ENCODE results near the gene SCAPER. TPM values are rescaled to one million over a fixed set of nuclear protein-coding genes. Genes with fewer than 3 reads are reported as not detected.

SCAPER gene
- polyA plus RNA-seq, 2 of the 4 experiments (the other 2 are of a cell fraction), result 4.9 to 5.5 TPM

- TF ChIP-seq, protein P1, sequence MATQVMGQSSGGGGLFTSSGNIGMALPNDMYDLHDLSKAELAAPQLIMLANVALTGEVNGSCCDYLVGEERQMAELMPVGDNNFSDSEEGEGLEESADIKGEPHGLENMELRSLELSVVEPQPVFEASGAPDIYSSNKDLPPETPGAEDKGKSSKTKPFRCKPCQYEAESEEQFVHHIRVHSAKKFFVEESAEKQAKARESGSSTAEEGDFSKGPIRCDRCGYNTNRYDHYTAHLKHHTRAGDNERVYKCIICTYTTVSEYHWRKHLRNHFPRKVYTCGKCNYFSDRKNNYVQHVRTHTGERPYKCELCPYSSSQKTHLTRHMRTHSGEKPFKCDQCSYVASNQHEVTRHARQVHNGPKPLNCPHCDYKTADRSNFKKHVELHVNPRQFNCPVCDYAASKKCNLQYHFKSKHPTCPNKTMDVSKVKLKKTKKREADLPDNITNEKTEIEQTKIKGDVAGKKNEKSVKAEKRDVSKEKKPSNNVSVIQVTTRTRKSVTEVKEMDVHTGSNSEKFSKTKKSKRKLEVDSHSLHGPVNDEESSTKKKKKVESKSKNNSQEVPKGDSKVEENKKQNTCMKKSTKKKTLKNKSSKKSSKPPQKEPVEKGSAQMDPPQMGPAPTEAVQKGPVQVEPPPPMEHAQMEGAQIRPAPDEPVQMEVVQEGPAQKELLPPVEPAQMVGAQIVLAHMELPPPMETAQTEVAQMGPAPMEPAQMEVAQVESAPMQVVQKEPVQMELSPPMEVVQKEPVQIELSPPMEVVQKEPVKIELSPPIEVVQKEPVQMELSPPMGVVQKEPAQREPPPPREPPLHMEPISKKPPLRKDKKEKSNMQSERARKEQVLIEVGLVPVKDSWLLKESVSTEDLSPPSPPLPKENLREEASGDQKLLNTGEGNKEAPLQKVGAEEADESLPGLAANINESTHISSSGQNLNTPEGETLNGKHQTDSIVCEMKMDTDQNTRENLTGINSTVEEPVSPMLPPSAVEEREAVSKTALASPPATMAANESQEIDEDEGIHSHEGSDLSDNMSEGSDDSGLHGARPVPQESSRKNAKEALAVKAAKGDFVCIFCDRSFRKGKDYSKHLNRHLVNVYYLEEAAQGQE (IDR thresholded peaks at IDR 0.05), result no peak
- TF ChIP-seq, protein P2, sequence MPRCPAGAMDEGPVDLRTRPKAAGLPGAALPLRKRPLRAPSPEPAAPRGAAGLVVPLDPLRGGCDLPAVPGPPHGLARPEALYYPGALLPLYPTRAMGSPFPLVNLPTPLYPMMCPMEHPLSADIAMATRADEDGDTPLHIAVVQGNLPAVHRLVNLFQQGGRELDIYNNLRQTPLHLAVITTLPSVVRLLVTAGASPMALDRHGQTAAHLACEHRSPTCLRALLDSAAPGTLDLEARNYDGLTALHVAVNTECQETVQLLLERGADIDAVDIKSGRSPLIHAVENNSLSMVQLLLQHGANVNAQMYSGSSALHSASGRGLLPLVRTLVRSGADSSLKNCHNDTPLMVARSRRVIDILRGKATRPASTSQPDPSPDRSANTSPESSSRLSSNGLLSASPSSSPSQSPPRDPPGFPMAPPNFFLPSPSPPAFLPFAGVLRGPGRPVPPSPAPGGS (IDR thresholded peaks at IDR 0.05), result no peak
- no peak for TF ChIP-seq BHLHE40 (IDR thresholded peaks at IDR 0.05; ENCODE audit: low read depth, low read length)
These were observed 24.0 kb upstream of the SCAPER start (continued) for GRCh38 chr15:76929011-76929760.

DNA sequence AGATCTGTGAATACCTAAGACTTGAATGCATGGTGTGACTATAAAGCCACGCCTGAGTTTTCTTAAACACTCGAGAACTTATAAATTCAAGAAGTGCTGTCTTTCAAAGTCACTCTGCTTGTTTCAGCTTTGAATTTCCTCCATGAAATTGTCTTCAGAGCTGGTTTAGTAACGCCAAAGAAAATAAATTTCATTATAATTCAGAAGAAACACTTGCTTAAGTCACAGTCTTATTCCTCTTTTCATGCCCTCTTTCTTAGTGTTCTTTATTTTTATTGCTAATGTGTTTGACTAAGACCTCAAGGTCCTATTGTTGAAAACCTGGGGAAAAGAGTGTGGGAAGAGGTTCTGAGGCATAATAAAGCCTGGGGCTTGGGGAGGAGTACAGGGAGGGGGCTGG lies 23.1 kb upstream of the SCAPER start:
- FAIRE-seq (peak; percentile 18), ATAC-seq (no peak), DNase-seq (ENCODE audit: low read depth in 1 of 2, low spot score in 1 of 2) (no peak)
- TF ChIP-seq, protein P3, sequence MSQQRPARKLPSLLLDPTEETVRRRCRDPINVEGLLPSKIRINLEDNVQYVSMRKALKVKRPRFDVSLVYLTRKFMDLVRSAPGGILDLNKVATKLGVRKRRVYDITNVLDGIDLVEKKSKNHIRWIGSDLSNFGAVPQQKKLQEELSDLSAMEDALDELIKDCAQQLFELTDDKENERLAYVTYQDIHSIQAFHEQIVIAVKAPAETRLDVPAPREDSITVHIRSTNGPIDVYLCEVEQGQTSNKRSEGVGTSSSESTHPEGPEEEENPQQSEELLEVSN (IDR thresholded peaks at IDR 0.05; ENCODE audit: borderline replicate concordance, low read depth), result no peak
- no peak for TF ChIP-seq EHF (CRISPR knock-in tag; IDR thresholded peaks at IDR 0.05)
- TF ChIP-seq RCOR1 (IDR thresholded peaks at IDR 0.05; ENCODE audit: low read depth, low read length), result no peak
- TF ChIP-seq JUNB (IDR thresholded peaks at IDR 0.05), result no peak
- no peak for TF ChIP-seq ZFP36 (IDR thresholded peaks at IDR 0.05; ENCODE audit: borderline replicate concordance, partially characterized antibody)
- TF ChIP-seq, protein P2 (IDR thresholded peaks at IDR 0.05), result no peak
- H3K4me1 ChIP-seq, result peaks cover 12% of the 10 kb centered on the region
- H3K4me2 ChIP-seq, result no peak overlapping the region
- no peaks in the 10 kb centered on the region for H3K9me3 ChIP-seq
- ChIA-PET POLR2A (no interaction called here), CTCF (no interaction called here)
- no peak overlapping the region for H3K4me3 ChIP-seq
- 65% methylated on average over 3 of the region's 3 CpGs for WGBS (ENCODE audit: missing lambda C conversion rate)
- H3K27ac ChIP-seq, result no peak overlapping the region

- ATAC-seq (no peak; a peak in 1 of 6 replicates), FAIRE-seq (no peak), DNase-seq (ENCODE audit: low read depth in 1 of 2, low spot score in 1 of 2) (no peak)
- Histone ChIP-seq H3K4me3 (no peak overlapping the region), H3K4me2 (no peak overlapping the region), H3K27ac (no peak overlapping the region), H3K4me1 (no peaks in the 10 kb centered on the region), H3K9me3 (no peaks in the 10 kb centered on the region)
- 73% methylated on average over 12 of the region's 13 CpGs for WGBS (ENCODE audit: missing lambda C conversion rate)
- ChIA-PET POLR2A (interaction anchor here (3.9 kb wide), 1 partner anchor 15 kb away, joined by 19 read pairs; the partner anchor contains the start of gene RCN2), CTCF (interaction anchor here (0.6 to 1.1 kb wide), 4 partner anchors 12 to 627 kb away, joined by 3 read pairs; no protein-coding TSS in a partner anchor)
- TF ChIP-seq SREBF2 (IDR thresholded peaks at IDR 0.05), result no peak
These were observed 11.2 kb upstream of the SCAPER start for GRCh38 chr15:76916369-76916768.

- ChIA-PET POLR2A (no interaction called here), CTCF (interaction anchor here (1.0 kb wide), 2 partner anchors 11 to 18 kb away, joined by 3 read pairs; partner anchors contain the start of gene RCN2)
- FAIRE-seq, result no peak
- Histone ChIP-seq H3K4me3 (no peak overlapping the region), H3K27ac (no peak overlapping the region), H3K4me2 (no peak overlapping the region), H3K9me3 (no peaks in the 10 kb centered on the region), H3K4me1 (no peaks in the 10 kb centered on the region)
- WGBS (ENCODE audit: missing lambda C conversion rate), result 36% methylated on average over 2 of the region's 2 CpGs
- ATAC-seq, result no peak; a peak in 1 of 6 replicates
- DNase-seq (ENCODE audit: low read depth in 1 of 2, low spot score in 1 of 2), result no peak
- TF ChIP-seq, protein P4, sequence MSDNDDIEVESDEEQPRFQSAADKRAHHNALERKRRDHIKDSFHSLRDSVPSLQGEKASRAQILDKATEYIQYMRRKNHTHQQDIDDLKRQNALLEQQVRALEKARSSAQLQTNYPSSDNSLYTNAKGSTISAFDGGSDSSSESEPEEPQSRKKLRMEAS (IDR thresholded peaks at IDR 0.05), result no peak
- no peak for TF ChIP-seq HDAC2 (IDR thresholded peaks at IDR 0.05)
- TF ChIP-seq USF2 (IDR thresholded peaks at IDR 0.05), result no peak
- TF ChIP-seq NPAS2 (CRISPR knock-in tag; IDR thresholded peaks at IDR 0.05; ENCODE audit: borderline replicate concordance), result no peak
- TF ChIP-seq JUN (IDR thresholded peaks at IDR 0.05), result no peak
- no peak for TF ChIP-seq KDM5A (IDR thresholded peaks at IDR 0.05)
- TF ChIP-seq PBX3 (IDR thresholded peaks at IDR 0.05), result no peak
- TF ChIP-seq EP300 (IDR thresholded peaks at IDR 0.05), result no peak
- TF ChIP-seq ELK1 (IDR thresholded peaks at IDR 0.05; ENCODE audit: low read depth, low read length), result no peak
- TF ChIP-seq SMC3 (IDR thresholded peaks at IDR 0.05), result no peak
- TF ChIP-seq BHLHE40 (IDR thresholded peaks at IDR 0.05; ENCODE audit: low read depth, low read length), result no peak
These were observed 8.6 kb upstream of the SCAPER start for GRCh38 chr15:76913737-76914136.

All from A549 (cell line).